ENCODE data around the gene SLC16A14. TPM values are rescaled to one million over a fixed set of nuclear protein-coding genes. Genes with fewer than 3 reads are reported as not detected.
A peak's percentile ranks its signal among the peaks of the same experiment; 100 is the strongest.

SLC16A14 gene
- total RNA-seq, 1 donor: 3.5 TPM

- no peak overlapping the region for H3K4me3 ChIP-seq (ENCODE audit: low read depth, low read length)
- DNase-seq (ENCODE audit: low read depth): no peak
- TF ChIP-seq CTCF (IDR thresholded peaks at IDR 0.05; ENCODE audit: insufficient read depth, low read depth, low read length): no peak
Measured at GRCh38 chr2:230060672-230061293, 7.9 kb downstream of the SLC16A14 start.

- no peak for TF ChIP-seq CTCF (IDR thresholded peaks at IDR 0.05; ENCODE audit: insufficient read depth, low read depth, low read length)
- peak; percentile 11 for DNase-seq (ENCODE audit: low read depth)
- H3K4me3 ChIP-seq (ENCODE audit: low read depth, low read length): no peak overlapping the region
Measured at GRCh38 chr2:230053753-230054478, 14.8 kb downstream of the SLC16A14 start.

GRCh38 chr2:230052299-230052698 lies 16.4 kb downstream of the SLC16A14 start:
- no peak for DNase-seq (ENCODE audit: low read depth)
- no peak overlapping the region for H3K4me3 ChIP-seq (ENCODE audit: low read depth, low read length)
- no peak for TF ChIP-seq CTCF (IDR thresholded peaks at IDR 0.05; ENCODE audit: insufficient read depth, low read depth, low read length)

- no peak for TF ChIP-seq CTCF (IDR thresholded peaks at IDR 0.05; ENCODE audit: insufficient read depth, low read depth, low read length)
- DNase-seq (ENCODE audit: low read depth): no peak
Measured at GRCh38 chr2:230050136-230050535, 18.6 kb downstream of the SLC16A14 start.

GRCh38 chr2:230048010-230048671 lies 20.6 kb downstream of the SLC16A14 start:
- no peak for DNase-seq (ENCODE audit: low read depth)
- no peak overlapping the region for H3K4me3 ChIP-seq (ENCODE audit: low read depth, low read length)
- TF ChIP-seq CTCF (IDR thresholded peaks at IDR 0.05; ENCODE audit: insufficient read depth, low read depth, low read length): no peak

More at GRCh38 chr2:230050136-230050535, 18.6 kb downstream of the SLC16A14 start:
- H3K4me3 ChIP-seq (ENCODE audit: low read depth, low read length): no peak overlapping the region

GRCh38 chr2:230046491-230046890 lies 22.2 kb downstream of the SLC16A14 start:
- TF ChIP-seq CTCF (IDR thresholded peaks at IDR 0.05; ENCODE audit: insufficient read depth, low read depth, low read length): no peak
- no peak overlapping the region for H3K4me3 ChIP-seq (ENCODE audit: low read depth, low read length)
- no peak for DNase-seq (ENCODE audit: low read depth)

Measured in fibroblast of villous mesenchyme (primary cell).